Pulmonary artery endothelial cell (primary cell): Measurements from ENCODE around the gene PPP2R1B. TPM values are rescaled to one million over a fixed set of nuclear protein-coding genes. Genes with fewer than 3 reads are reported as not detected.

Source experiments
- DNase-seq: peaks from one replicate; pipeline ENCODE4 v3.0.0-alpha.2; 2011; ENCODE audit warnings: low read depth, low spot score
- total RNA-seq: library from RNA; depleted of rRNA; stranded (reverse); fragments of >200 nt; gene quantifications from 2 replicates; pipeline ENCODE4 v1.2.3, GENCODE V29; 2014

Gene PPP2R1B
- 40.6 and 49.7 TPM in 2 replicates for total RNA-seq

- DNase-seq = no peak
Measured at GRCh38 chr11:111765984-111766833, at the start of gene PPP2R1B. TSS of gene PPP2R1B (minus strand) at chr11:111766389. CDS start at chr11:111766361, 28 bp downstream.

- DNase-seq = no peak
Measured at GRCh38 chr11:111815489-111815888, 49.3 kb upstream of the PPP2R1B start.

- no peak for DNase-seq
Measured at GRCh38 chr11:111814557-111815320, 48.5 kb upstream of the PPP2R1B start.

- DNase-seq = no peak
Measured at GRCh38 chr11:111814106-111814505, 47.9 kb upstream of the PPP2R1B start.

- DNase-seq = no peak
Measured at GRCh38 chr11:111812211-111812610, 46.0 kb upstream of the PPP2R1B start.

- DNase-seq = no peak
Measured at GRCh38 chr11:111811445-111811844, 45.3 kb upstream of the PPP2R1B start.

DNA sequence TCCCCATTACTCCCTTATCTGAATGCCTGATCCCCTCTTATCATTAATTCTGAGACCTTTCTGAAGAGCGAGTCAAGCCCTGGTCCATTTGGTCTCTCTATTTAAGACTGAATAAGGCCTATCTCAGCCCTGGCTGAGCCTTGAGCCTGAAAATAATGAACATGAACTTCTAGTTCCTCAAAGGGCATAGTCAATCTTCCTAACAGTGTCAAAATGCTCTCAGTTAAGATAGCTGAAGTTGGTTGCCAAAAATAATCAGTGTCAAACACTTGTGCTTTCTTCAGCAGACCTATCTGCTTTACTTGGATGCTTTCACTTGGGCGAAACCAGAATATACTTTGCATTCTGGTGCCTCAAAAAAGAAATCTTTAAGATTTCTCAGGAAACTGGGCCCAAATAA lies 42.6 kb upstream of the PPP2R1B start:
- DNase-seq = no peak

- DNase-seq = no peak
Measured at GRCh38 chr11:111808063-111808588, 41.9 kb upstream of the PPP2R1B start.

- no peak for DNase-seq
Measured at GRCh38 chr11:111807076-111807475, 40.9 kb upstream of the PPP2R1B start.

DNA sequence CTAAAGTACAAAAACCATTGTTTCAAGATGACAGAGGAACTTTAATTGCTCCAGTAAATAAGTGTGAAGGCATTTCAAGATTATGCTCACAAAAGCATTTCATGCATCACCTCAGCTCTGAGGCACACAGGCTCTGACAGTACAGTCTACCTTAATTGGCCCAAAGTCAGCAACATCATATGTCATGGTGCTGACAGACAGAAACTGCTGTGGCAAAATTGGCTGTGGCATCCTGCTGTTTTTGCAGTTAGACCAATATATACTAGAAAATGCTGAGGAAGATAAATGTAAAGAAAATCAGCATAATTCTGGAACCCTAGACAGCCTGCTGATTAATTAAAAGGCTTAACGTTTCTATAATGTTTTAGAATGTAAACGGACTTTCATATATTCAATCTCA lies 34.9 kb upstream of the PPP2R1B start:
- DNase-seq = no peak

DNA sequence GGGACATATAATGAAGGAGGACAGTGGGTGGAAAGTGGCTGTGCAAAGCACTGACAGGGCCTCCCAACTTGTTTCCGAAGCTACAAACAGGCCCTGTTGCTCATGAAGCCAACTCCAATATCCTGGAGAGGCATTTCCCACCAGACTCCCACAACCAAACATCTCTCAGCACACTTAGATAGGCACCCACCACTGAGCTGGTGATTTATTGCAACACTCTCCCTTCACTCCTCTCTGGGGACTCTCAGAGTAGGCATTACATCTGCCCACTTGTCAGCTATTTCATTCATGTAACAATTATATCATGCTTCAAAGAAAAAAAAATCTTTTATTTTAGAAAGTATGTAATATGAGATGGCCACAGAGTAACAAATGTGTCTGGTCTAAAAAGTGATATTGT lies 32.1 kb upstream of the PPP2R1B start:
- no peak for DNase-seq

DNA sequence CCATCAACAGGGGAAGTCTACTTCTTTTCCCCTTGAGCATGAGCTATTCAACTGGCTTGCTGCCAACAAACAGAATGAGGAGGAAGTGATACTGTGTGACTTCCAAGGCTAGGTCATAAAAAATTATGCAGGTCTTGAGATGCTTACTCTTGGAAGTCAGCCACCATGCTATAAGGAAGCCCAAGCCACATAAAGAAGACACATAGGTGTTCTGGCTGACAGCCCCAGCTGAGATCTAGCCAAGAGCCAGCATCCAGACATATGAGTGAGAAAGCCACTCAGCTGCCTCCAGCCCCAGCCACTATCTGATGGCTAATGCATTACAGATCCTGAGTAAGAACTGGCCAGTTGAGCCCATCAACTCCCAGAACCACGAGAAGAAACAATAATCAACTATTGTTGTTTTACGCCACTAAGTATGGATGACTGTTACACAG lies 31.0 kb upstream of the PPP2R1B start:
- DNase-seq = no peak

GRCh38 chr11:111796696-111797095 lies 30.5 kb upstream of the PPP2R1B start:
- DNase-seq = no peak

DNA sequence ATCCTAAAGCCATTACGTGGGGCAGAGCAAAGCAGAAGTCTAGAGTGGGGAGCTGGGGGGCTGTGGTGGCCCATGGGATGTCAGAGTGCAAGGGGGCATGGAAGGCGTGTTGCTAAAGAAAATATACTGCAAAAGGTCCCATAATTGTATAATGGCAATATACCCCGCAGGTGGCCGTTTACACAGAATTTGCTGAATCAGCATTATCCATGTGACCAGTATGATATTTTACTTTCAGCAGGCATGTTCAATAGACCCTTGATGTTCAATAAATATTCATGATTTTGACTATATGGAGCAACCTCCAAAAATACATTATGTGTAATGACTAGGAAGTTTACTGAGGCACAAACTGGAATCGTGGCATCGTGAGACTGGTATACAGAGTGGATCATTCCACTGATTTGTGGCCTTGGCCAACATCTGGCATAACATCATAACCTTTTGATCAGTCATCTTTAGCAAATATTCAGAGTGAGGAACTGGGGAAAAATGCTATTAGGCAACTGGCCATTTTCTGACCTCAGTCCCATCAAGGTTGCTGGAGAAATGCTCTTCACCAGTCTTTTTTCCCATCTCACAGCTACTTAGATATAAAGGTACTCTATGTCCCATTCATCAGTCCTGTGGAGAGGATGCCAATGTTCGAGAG lies 29.3 kb upstream of the PPP2R1B start:
- no peak for DNase-seq

DNA sequence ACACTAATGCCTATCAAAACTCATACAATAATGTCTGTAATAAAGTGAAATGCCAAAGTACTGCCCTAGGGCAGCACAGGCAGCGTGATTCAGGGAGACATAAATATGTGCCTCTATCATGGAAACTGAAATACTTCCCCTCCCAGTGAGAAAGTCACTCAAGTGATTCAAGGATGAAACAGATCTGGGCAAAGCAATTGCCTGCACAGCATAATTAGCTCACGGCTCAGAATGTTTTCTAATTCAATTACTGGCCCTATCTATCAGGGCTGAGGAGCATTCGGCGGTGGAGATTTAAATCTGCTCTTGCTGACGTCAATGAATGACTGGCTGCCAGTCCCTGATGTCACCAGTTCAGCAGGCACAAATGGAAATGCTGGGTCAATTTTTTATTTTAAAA lies 27.7 kb upstream of the PPP2R1B start:
- no peak for DNase-seq

- DNase-seq = no peak
Measured at GRCh38 chr11:111792955-111793500, 26.8 kb upstream of the PPP2R1B start.

GRCh38 chr11:111792314-111792713 lies 26.1 kb upstream of the PPP2R1B start:
- no peak for DNase-seq

GRCh38 chr11:111788464-111788863 lies 22.3 kb upstream of the PPP2R1B start:
- DNase-seq = no peak

DNA sequence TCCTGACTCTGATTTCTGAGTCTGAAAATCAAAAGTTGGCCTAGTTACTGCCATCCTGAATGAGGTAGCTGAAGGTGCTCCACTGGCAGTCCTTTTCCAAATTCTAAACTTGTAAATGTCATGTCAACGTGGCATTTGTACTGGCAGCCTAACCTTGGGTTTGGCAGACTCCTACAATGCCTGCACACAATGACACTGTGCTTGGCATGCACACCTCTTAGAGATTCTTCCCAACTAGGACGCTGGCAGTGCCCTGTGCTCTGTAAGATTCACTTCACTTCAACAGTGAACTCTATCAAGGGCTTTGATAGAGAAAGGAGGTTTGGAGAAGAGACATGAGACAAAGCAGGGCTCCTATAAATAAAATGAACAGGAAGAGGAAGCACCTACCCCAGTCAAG lies 21.9 kb upstream of the PPP2R1B start:
- no peak for DNase-seq

- no peak for DNase-seq
Measured at GRCh38 chr11:111785886-111786412, 19.8 kb upstream of the PPP2R1B start.

GRCh38 chr11:111785076-111785475 lies 18.9 kb upstream of the PPP2R1B start:
- no peak for DNase-seq
